ENCODE measurements around the gene ARHGAP15.

Gene ARHGAP15

GRCh38 chr2:143710879-143711278 is 581.7 kb downstream of the ARHGAP15 start:
- Histone ChIP-seq H3K4me3 (replicated peaks; ENCODE audit: insufficient read depth, low read length) (no peak overlapping the region), H3K27ac (replicated peaks) (no peak overlapping the region), H3K27me3 (ENCODE audit: insufficient read depth, poor library complexity, severe bottlenecking) (no peaks in the 10 kb centered on the region)
- TF ChIP-seq REST (IDR thresholded peaks at IDR 0.05; ENCODE audit: insufficient replicate concordance, low read depth), result no peak
- no peak for TF ChIP-seq GABPA (IDR thresholded peaks at IDR 0.05; ENCODE audit: low read depth)
- no peak for DNase-seq (ENCODE audit: low read depth in 1 of 2, low spot score in 1 of 2)

GRCh38 chr2:143716522-143716921 is 587.3 kb downstream of the ARHGAP15 start:
- no peak for TF ChIP-seq GABPA (IDR thresholded peaks at IDR 0.05; ENCODE audit: low read depth)
- no peak for TF ChIP-seq POLR2AphosphoS5 (IDR thresholded peaks at IDR 0.05; ENCODE audit: low read depth)
- no peak for TF ChIP-seq REST (IDR thresholded peaks at IDR 0.05; ENCODE audit: insufficient replicate concordance, low read depth)
- no peak for TF ChIP-seq CTCF (IDR thresholded peaks at IDR 0.05; ENCODE audit: insufficient read depth, low read length)
- TF ChIP-seq SPI1 (IDR thresholded peaks at IDR 0.05; ENCODE audit: borderline replicate concordance, low read depth), result no peak
- Histone ChIP-seq H3K4me3 (replicated peaks; ENCODE audit: insufficient read depth, low read length) (no peak overlapping the region), H3K27me3 (ENCODE audit: insufficient read depth, poor library complexity, severe bottlenecking) (no peaks in the 10 kb centered on the region), H3K27ac (replicated peaks) (no peak overlapping the region)
- DNase-seq (ENCODE audit: low read depth in 1 of 2, low spot score in 1 of 2), result no peak

- no peak for DNase-seq (ENCODE audit: low read depth in 1 of 2, low spot score in 1 of 2)
- TF ChIP-seq POLR2AphosphoS5 (IDR thresholded peaks at IDR 0.05; ENCODE audit: low read depth), result no peak
- no peak for TF ChIP-seq CTCF (IDR thresholded peaks at IDR 0.05; ENCODE audit: insufficient read depth, low read length)
- no peak for TF ChIP-seq SPI1 (IDR thresholded peaks at IDR 0.05; ENCODE audit: borderline replicate concordance, low read depth)
- TF ChIP-seq GABPA (IDR thresholded peaks at IDR 0.05; ENCODE audit: low read depth), result no peak
- TF ChIP-seq REST (IDR thresholded peaks at IDR 0.05; ENCODE audit: insufficient replicate concordance, low read depth), result no peak
- no peaks in the 10 kb centered on the region for H3K27me3 ChIP-seq (ENCODE audit: insufficient read depth, poor library complexity, severe bottlenecking)
- no peak overlapping the region for H3K4me3 ChIP-seq (replicated peaks; ENCODE audit: insufficient read depth, low read length)
- H3K27ac ChIP-seq (replicated peaks), result no peak overlapping the region
These were observed 587.8 kb downstream of the ARHGAP15 start for GRCh38 chr2:143717053-143717452.

Data from HL-60 (cell line).